Measurements from ENCODE around the gene RAB25.

DNA sequence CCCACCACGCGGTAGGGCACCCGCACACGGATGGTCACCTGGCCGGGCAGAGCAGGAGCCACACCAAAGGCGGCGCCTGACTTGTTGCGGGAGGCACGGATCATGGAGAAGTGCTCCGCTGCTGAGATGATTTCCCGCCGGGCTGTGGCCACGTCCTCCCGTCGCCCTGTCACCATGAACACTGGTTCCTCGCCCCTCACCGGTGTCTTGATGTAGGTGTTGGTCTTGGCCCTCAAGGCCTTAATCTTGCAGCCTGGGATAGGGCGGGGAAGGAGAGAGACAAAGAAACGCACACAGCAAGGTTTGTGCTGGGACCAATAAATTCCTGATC is 16.4 kb downstream of the RAB25 start:
- TF ChIP-seq CTCF (IDR thresholded peaks at IDR 0.05) = no peak
- TF ChIP-seq POLR2A (IDR thresholded peaks at IDR 0.05) = no peak
